SU-DHL-6 (cell line): ENCODE results near the gene RBM20.

Experiments used
- EZH2phosphoT487 ChIP-seq: fragments of 200-600 bp; sonication (generic), shearing (Covaris generic); conservative IDR thresholded peaks from 2 replicates; pipeline ENCODE4 v1.6.1; 2018; ENCODE audit warnings: mild to moderate bottlenecking, antibody characterized with exemption, low read length, moderate library complexity, mixed read lengths
- TF ChIP-seq, protein P1 (sequence below): fragments of 200-600 bp; sonication (generic); IDR thresholded peaks from one replicate; pipeline ENCODE4 v1.5.1; 2017; ENCODE audit warnings: antibody characterized with exemption, mild to moderate bottlenecking, low read length, moderate library complexity; ENCODE audit not compliant: insufficient read depth, poor library complexity, severe bottlenecking

GRCh38 chr10:110772454-110773025 lies 128.4 kb downstream of the RBM20 start:
- TF ChIP-seq, protein P1, sequence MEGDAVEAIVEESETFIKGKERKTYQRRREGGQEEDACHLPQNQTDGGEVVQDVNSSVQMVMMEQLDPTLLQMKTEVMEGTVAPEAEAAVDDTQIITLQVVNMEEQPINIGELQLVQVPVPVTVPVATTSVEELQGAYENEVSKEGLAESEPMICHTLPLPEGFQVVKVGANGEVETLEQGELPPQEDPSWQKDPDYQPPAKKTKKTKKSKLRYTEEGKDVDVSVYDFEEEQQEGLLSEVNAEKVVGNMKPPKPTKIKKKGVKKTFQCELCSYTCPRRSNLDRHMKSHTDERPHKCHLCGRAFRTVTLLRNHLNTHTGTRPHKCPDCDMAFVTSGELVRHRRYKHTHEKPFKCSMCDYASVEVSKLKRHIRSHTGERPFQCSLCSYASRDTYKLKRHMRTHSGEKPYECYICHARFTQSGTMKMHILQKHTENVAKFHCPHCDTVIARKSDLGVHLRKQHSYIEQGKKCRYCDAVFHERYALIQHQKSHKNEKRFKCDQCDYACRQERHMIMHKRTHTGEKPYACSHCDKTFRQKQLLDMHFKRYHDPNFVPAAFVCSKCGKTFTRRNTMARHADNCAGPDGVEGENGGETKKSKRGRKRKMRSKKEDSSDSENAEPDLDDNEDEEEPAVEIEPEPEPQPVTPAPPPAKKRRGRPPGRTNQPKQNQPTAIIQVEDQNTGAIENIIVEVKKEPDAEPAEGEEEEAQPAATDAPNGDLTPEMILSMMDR, result no peak
- TF ChIP-seq EZH2phosphoT487, result no peak
